Stimulated activated effector memory CD8-positive, alpha-beta T cell treated with anti-CD3 and anti-CD28 coated beads, Interleukin-12 subunit alpha, Interleukin-12 subunit beta, amount 100 ng/mL, for 72 hours (primary cell): ENCODE data around the gene EXOC2.

Experiments
- ATAC-seq: fragments of 150-1000 bp; cut with Tn5 transposase; 2 replicates; pipeline ENCODE4 v1.10.0; 2021
- DNase-seq, 2 donors: peaks; one replicate each; pipeline ENCODE4 v3.0.0; 2021 to 2022; ENCODE audit warnings: low spot score in 2 of 2
- H3K27ac Mint-ChIP-seq: one replicate; pipeline ENCODE4 v1.8.0; 2022; ENCODE audit warnings: mild to moderate bottlenecking, mixed read lengths
- H3K36me3 Mint-ChIP-seq: one replicate; pipeline ENCODE4 v1.8.0; 2022; ENCODE audit warnings: mild to moderate bottlenecking, mixed read lengths
- H3K4me1 Mint-ChIP-seq: one replicate; pipeline ENCODE4 v1.8.0; 2022; ENCODE audit warnings: mixed read lengths
- H3K4me3 Mint-ChIP-seq: one replicate; pipeline ENCODE4 v1.8.0; 2022; ENCODE audit warnings: mild to moderate bottlenecking, mixed read lengths
- H3K9me3 Mint-ChIP-seq: one replicate; pipeline ENCODE4 v1.8.0; 2022; ENCODE audit warnings: mixed read lengths

The EXOC2 gene, protein sequence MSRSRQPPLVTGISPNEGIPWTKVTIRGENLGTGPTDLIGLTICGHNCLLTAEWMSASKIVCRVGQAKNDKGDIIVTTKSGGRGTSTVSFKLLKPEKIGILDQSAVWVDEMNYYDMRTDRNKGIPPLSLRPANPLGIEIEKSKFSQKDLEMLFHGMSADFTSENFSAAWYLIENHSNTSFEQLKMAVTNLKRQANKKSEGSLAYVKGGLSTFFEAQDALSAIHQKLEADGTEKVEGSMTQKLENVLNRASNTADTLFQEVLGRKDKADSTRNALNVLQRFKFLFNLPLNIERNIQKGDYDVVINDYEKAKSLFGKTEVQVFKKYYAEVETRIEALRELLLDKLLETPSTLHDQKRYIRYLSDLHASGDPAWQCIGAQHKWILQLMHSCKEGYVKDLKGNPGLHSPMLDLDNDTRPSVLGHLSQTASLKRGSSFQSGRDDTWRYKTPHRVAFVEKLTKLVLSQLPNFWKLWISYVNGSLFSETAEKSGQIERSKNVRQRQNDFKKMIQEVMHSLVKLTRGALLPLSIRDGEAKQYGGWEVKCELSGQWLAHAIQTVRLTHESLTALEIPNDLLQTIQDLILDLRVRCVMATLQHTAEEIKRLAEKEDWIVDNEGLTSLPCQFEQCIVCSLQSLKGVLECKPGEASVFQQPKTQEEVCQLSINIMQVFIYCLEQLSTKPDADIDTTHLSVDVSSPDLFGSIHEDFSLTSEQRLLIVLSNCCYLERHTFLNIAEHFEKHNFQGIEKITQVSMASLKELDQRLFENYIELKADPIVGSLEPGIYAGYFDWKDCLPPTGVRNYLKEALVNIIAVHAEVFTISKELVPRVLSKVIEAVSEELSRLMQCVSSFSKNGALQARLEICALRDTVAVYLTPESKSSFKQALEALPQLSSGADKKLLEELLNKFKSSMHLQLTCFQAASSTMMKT

DNA sequence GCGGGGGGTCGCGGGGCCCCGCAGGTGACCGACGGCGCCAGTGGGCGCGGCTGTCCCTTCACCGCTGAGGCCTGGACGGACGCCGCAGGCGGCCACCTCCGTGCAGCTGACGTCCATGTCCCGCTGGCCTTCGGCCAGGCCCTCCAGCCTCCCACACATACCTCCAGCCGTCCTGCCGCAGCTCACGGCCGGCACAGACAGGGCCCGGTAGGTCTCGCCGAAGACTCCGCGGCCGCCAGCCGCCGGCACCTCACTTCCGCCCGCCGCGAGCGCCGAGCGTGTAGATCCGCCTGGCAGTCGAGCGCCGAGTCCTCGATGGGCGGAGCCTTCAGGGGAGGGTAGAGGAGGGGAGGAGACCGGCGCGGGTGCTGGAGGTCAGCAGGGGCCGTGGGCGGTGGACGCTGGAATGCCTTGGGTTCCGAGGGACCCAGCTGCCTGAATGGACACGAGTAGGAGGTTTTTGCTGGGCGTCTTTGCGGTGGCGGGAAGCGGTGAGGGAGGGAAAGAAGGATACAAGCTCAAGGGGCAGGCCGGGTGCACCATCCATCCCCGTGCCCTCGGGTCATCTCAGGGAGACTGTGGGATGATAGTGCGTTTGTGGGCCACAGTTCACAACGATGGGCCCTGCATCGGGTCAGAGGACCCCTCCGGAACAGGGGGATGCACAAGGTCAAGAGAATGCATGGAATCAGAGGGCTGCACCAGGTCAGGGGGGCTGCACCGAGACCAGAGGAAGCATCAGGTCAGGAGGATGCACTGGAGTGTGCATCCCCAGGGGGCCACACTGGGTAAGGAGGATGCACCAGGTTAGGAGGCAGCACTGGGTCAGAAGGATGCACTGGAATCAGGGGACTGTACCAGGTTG lies at the start of gene EXOC2:
Gene EXOC2 (minus strand): TSS at position 282 of the 865 bp plus-strand sequence. CDS start 55,321 bp downstream, outside the sequence.
- ATAC-seq (peak; percentile 93), DNase-seq (peak; percentile 78 to 92)
- Mint-ChIP-seq H3K36me3 (peaks cover 11% of the 10 kb centered on the region), H3K4me1 (peaks cover 28% of the 10 kb centered on the region), H3K9me3 (no peaks in the 10 kb centered on the region), H3K4me3 (peak within 1 kb of the TSS; percentile 92), H3K27ac (peak within 1 kb of the TSS; percentile 87)

DNA sequence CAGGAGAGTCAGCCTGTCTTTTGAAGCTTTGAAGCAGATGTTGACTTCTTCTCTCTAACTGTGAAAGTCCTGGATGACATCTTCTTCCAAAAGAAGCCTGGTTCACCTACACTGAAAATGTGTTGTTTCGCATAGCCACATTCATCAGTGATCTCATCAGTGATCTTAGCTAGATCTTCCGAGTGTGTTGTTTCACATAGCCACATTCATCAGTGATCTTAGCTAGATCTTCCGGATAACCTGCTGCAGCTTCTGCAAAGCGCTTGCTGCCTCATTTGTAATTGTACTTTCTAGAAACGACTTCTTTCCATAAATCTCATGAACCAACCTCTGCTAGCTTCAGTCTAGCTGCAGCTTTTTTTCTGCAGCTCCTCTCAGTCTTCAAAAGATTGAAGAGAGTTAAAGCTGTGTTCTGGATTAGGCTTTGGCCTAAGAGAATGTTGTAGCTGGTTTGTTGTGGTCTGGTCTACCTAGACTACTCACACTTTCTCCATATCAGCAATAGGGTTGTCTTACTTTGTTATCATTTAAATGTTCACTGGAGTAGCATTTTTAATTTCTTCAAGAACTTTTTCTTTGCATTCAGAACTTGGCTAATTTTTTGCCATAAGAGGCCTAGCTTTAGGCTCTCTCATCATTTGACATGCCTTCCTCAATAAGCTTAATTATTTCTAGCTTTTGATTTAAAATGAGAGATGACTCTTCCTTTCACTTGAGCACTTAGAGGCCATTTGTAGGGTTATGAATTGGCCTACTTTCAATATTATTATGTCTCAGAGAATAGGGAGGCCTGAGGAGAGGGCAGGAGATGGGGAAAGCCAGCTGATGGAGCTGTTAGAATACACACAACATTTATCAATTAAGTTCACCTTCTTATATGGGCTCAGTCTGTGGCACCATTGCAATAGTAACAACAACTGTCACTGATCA lies 48.7 kb upstream of the EXOC2 start:
- Mint-ChIP-seq H3K36me3 (no peaks in the 10 kb centered on the region), H3K9me3 (no peaks in the 10 kb centered on the region), H3K27ac (no peak overlapping the region), H3K4me3 (no peak overlapping the region), H3K4me1 (peaks cover 6% of the 10 kb centered on the region)
- ATAC-seq, result peak; percentile 91
- no peak for DNase-seq

DNA sequence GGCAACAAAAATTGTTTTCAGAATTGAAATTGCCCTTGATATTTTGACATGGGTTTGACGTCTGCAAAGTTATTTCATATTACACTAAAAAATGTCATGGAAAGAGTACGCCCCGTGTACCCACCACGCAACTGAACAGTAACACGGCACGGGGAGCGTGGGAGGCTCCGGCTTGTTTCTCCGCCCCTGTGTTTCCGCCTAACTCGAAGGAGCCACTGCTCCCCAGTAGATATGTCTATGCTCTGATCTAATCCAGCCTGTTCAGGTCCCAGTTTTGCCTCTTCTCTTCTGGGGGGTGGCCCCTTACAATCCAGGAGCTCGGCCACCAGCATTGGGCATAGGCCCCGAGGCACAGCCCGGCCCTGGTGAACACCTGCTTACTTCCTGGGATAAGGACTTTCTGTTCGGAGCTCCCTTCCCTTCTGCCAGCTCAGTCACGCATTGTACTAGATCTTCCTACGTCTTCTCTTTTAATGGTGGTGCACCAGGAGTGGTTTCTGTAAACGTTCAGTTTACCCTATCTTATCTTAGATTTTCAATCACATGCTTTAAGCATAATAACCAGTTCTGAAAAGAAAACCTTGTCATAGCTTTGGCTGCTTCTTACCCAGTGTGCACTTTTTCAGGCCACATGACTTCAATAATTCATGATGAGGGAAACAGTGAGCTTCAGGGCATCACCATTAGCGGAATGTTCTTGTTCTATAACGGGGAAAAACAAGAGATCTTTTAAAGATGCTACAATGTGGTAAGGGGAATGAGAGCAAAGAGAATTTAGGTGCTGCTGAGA lies 43.9 kb upstream of the EXOC2 start:
- ATAC-seq (no peak), DNase-seq (no peak)
- no peak overlapping the region for H3K4me3 Mint-ChIP-seq
- no peaks in the 10 kb centered on the region for H3K9me3 Mint-ChIP-seq
- peaks cover 4% of the 10 kb centered on the region for H3K4me1 Mint-ChIP-seq
- no peak overlapping the region for H3K27ac Mint-ChIP-seq
- no peaks in the 10 kb centered on the region for H3K36me3 Mint-ChIP-seq

DNA sequence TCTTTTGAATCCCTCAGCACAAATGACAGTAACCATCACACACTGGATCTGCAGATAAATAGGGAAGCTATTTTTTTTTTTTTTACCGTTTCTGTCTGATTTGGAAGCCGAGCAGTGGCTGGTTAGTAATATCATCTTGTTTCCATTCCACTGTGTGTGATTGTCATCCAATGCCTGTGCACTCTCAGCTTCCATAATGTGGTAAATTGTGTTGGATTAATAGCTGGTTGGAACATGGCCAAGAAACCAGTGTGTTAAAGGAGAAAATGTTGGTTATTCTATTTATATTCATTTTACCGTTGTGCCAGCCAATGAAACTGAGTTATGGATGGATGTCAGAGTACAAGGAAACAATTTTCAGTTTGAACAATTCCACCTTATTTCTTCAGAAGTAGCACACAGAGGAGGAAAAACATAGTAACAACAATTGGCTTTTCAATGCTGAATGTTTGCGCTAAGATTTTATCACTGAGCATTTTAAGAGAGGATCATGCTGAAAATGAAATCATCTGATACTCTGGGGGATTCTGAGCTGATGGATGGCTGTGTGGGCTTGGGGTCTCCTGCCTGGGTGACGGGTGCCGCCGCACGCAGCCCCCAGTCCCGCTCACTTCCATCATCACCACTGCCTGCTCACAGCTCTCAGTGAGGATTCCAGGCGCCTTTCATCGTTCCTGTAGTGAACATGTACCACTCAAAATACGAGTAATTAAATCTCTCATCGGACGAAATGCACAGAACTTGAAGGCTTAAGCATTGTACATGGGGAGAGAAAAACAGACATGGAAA lies 40.7 kb upstream of the EXOC2 start:
- Mint-ChIP-seq H3K36me3 (no peaks in the 10 kb centered on the region), H3K27ac (no peak overlapping the region), H3K4me3 (no peak overlapping the region), H3K9me3 (no peaks in the 10 kb centered on the region), H3K4me1 (no peaks in the 10 kb centered on the region)
- ATAC-seq (no peak), DNase-seq (no peak)

DNA sequence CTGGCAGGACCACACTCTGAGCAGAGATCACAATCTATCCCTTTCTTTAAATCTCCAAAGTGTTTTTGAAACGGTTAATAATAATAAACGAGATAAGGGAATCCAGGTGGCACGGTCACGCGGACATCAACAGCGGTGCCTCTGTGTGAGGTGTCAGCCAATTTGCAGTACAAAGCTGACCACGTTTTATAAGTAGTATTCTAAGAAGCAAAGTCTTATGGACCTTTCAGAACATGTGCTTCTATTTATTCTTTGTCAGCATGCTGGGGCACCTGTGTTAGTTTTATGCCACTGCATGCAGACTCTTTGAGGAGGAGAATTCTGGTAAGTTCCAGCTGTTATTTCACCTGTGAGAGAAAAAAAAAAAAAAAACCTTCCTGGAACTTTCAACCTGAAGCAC lies 39.0 kb upstream of the EXOC2 start:
- no peaks in the 10 kb centered on the region for H3K36me3 Mint-ChIP-seq
- ATAC-seq (no peak), DNase-seq (no peak)
- no peak overlapping the region for H3K4me3 Mint-ChIP-seq
- no peaks in the 10 kb centered on the region for H3K9me3 Mint-ChIP-seq
- H3K4me1 Mint-ChIP-seq, result no peaks in the 10 kb centered on the region
- H3K27ac Mint-ChIP-seq, result no peak overlapping the region

DNA sequence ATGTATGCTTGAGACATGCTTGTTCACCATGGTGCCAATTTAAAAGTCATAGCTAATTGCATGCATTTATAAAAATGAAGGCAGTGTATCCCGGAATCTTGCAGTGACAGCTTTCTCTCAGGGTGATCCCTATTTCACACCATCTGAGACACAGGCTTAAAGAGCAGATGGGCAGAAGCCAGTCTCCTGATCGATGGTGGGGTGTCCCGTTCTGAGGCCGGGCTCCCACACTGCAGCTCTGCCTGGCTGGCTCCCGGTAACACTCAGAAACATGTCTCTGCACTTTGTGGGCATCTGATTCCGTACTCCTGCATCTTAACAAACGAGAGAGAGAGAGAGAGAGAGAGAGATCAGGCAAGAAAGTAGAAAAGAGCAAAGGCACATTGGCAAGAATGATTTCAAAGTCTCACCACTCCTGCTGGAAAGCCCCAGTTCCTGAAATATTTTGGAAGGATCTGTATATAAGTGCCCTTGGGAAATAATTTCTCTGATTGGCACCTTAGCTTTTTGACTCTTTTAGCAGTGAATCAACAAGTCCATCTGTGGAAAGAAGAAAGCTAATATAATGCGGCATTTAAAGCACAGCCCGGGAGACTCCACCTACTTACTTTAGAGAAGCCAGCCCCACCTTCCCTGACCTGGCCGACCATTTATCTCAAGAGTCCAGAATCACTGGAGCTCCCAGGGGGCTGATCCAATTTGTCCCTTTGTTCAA lies 36.8 kb upstream of the EXOC2 start:
- Mint-ChIP-seq H3K36me3 (no peaks in the 10 kb centered on the region), H3K9me3 (no peaks in the 10 kb centered on the region), H3K4me1 (no peaks in the 10 kb centered on the region), H3K27ac (no peak overlapping the region), H3K4me3 (no peak overlapping the region)
- ATAC-seq (no peak), DNase-seq (no peak)

DNA sequence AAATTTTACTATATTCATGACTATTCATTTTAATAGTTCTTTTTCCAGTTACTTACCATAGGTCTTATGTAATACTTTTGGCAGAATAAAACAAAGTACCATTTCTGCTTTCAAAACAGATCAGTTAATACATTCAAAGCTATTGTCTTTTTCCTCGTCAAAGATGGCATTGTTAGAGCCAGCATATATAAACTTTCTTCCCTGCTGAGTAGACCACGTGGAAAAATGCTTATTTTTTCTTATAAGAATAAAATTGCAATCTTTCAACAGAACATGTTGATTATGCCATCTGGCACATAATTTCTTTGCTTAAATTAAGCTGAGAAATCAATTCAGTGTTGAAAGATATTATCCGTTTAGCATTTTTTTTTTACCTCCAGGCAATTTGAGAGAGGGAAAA lies 34.9 kb upstream of the EXOC2 start:
- H3K4me1 Mint-ChIP-seq, result peaks cover 3% of the 10 kb centered on the region
- H3K36me3 Mint-ChIP-seq, result no peaks in the 10 kb centered on the region
- no peaks in the 10 kb centered on the region for H3K9me3 Mint-ChIP-seq
- no peak overlapping the region for H3K4me3 Mint-ChIP-seq
- no peak for DNase-seq
- H3K27ac Mint-ChIP-seq, result no peak overlapping the region
- no peak for ATAC-seq

DNA sequence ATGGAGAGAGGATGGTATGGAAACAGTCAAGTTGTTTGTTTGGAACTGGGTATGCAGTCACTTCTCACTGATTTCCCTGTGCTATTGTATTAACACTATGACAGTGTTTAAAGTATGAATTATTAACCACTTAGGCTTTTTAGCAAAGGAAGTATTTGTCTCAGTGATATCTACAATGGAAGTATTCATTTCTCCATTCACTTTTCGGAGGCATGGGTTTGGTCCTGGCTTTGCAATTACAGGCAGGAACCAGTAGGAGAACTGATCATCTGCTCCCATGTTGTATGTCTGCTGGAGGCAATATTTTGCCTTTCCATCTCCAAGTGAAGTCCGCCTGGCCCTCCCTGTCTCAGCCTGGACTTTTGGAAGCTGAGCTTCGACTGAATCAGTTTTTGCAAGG lies 30.6 kb upstream of the EXOC2 start:
- H3K27ac Mint-ChIP-seq, result no peak overlapping the region
- DNase-seq, result no peak

DNA sequence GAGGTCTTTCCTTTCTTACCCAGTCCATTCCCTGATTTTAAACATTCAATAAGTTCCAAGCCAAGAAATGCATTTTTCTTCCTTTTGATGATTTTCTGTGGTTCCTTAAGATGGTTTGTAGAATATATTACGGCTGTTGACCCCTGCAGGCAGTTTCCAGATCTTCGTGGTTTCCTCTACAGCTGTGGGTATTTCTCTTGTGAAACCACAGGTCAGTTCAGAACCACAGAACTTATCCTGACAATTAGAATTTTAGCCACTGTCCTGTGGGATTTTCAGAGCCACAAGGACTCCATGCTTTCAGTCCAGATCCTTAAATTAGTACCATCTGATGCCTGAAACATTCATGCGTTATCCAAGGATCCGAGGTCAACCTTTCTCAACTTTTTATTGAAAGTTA lies 29.7 kb upstream of the EXOC2 start:
- Mint-ChIP-seq H3K9me3 (no peaks in the 10 kb centered on the region), H3K4me1 (peaks cover 15% of the 10 kb centered on the region), H3K4me3 (no peak overlapping the region), H3K36me3 (no peaks in the 10 kb centered on the region), H3K27ac (no peak overlapping the region)
- ATAC-seq, result no peak
- no peak for DNase-seq

More for the DNA sequence above, 30.6 kb upstream of the EXOC2 start:
- ATAC-seq, result no peak
- H3K36me3 Mint-ChIP-seq, result no peaks in the 10 kb centered on the region
- H3K4me3 Mint-ChIP-seq, result no peak overlapping the region
- H3K4me1 Mint-ChIP-seq, result peaks cover 15% of the 10 kb centered on the region
- H3K9me3 Mint-ChIP-seq, result no peaks in the 10 kb centered on the region

DNA sequence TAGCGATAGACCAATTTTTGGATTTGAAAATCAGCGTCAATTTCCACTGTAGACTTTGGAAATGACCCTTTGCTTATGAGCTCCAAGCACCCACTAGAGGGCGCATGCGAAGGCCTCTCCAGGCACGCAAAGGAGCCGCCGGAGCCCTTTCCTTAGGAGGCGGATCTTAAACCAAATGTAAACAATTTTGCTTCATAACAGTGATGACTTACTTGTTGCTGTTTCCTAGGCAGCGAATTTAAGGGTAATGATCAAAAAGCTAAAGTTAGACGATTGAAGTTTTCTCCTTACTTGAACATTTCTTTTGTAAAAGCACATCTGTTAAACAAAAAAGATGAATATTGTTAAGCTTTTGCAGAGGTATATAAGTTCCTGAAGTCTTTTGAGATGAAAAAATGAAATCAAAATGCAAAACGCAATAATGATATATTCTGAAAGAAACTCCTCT lies 29.2 kb upstream of the EXOC2 start:
- H3K27ac Mint-ChIP-seq, result no peak overlapping the region

DNA sequence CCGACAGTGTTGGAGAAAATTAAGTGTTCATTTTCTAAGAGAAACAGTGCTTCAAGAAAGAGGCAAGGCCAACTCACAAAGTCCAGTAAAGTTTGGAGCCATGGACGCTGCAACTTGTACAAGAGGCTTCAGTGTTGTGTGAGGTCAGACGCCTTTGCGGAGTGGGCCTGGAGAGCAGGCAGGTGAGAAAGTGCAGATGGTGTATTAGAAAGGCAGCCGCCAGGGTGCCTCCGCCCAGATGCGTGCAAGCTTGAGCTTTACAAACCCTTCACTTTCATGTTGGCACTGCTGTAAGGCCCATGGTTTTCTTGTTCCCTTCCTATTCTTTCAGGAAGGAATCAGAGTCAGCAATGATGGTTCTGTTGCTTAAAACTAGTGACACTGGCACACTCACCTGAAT lies 25.4 kb upstream of the EXOC2 start:
- Mint-ChIP-seq H3K36me3 (no peaks in the 10 kb centered on the region), H3K4me3 (no peak overlapping the region), H3K27ac (no peak overlapping the region), H3K4me1 (peaks cover 15% of the 10 kb centered on the region), H3K9me3 (no peaks in the 10 kb centered on the region)
- ATAC-seq (no peak), DNase-seq (no peak)

More for the DNA sequence above, 29.2 kb upstream of the EXOC2 start:
- Mint-ChIP-seq H3K4me3 (no peak overlapping the region), H3K36me3 (no peaks in the 10 kb centered on the region), H3K4me1 (peaks cover 15% of the 10 kb centered on the region), H3K9me3 (no peaks in the 10 kb centered on the region)
- ATAC-seq (peak; percentile 85), DNase-seq (peak; percentile 66 to 83)

DNA sequence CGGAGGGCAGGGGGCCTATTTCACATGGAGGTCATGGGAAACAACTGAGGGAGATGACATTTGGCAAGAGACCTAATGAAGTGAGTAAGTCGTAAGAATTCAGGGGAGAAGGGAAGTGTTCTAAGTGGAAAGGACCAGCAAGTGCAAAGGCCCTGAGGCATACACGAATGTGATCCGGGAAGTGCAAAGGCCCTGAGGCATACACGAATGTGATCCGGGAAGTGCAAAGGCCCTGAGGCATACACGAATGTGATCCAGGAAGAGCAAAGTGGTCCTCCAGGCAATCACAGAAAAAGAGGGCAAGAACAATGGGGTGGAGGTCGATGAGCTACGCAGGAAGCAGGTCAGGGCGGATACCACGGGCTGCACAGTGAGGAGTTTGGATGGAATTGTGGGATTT lies 24.2 kb upstream of the EXOC2 start:
- DNase-seq, result no peak
- Mint-ChIP-seq H3K4me1 (peaks cover 11% of the 10 kb centered on the region), H3K27ac (no peak overlapping the region), H3K4me3 (no peak overlapping the region), H3K36me3 (no peaks in the 10 kb centered on the region), H3K9me3 (no peaks in the 10 kb centered on the region)
- ATAC-seq, result no peak
